ELF-1 (cell line): ENCODE data around the gene CMTR2.

Experiments used
- DNase-seq: peaks from one replicate; pipeline ENCODE4 v3.0.0-alpha.2; 2016; ENCODE audit warnings: low read depth, low spot score

Gene CMTR2

GRCh38 chr16:71276589-71277334, 12.4 kb downstream of the CMTR2 start:
- DNase-seq, result no peak

GRCh38 chr16:71273384-71273783, 15.8 kb downstream of the CMTR2 start:
- no peak for DNase-seq

GRCh38 chr16:71264299-71264698, 24.9 kb downstream of the CMTR2 start:
- DNase-seq, result no peak

GRCh38 chr16:71263582-71263981, 25.6 kb downstream of the CMTR2 start:
- DNase-seq, result no peak

GRCh38 chr16:71262391-71262790, 26.8 kb downstream of the CMTR2 start:
- no peak for DNase-seq

GRCh38 chr16:71260995-71261394, 28.2 kb downstream of the CMTR2 start:
- no peak for DNase-seq

GRCh38 chr16:71259086-71259485, 30.1 kb downstream of the CMTR2 start:
- DNase-seq, result no peak

- no peak for DNase-seq
Measured at GRCh38 chr16:71258372-71258771, 30.8 kb downstream of the CMTR2 start.

GRCh38 chr16:71257768-71258167, 31.4 kb downstream of the CMTR2 start:
- DNase-seq, result no peak

- no peak for DNase-seq
Measured at GRCh38 chr16:71255721-71256120, 33.5 kb downstream of the CMTR2 start.

GRCh38 chr16:71254832-71255525, 34.2 kb downstream of the CMTR2 start:
- no peak for DNase-seq

- no peak for DNase-seq
Measured at GRCh38 chr16:71250461-71251235, 38.6 kb downstream of the CMTR2 start.

GRCh38 chr16:71249399-71249798, 39.8 kb downstream of the CMTR2 start:
- no peak for DNase-seq

- DNase-seq, result no peak
Measured at GRCh38 chr16:71247478-71247877, 41.7 kb downstream of the CMTR2 start.

- no peak for DNase-seq
Measured at GRCh38 chr16:71246309-71246708, 42.9 kb downstream of the CMTR2 start.

- no peak for DNase-seq
Measured at GRCh38 chr16:71244521-71244920, 44.7 kb downstream of the CMTR2 start.

GRCh38 chr16:71242601-71243000, 46.6 kb downstream of the CMTR2 start:
- DNase-seq, result no peak

GRCh38 chr16:71242036-71242435, 47.2 kb downstream of the CMTR2 start:
- DNase-seq, result no peak
